H4 (cell line): ENCODE results near the gene SYNPO2. TPM values are rescaled to one million over a fixed set of nuclear protein-coding genes. Genes with fewer than 3 reads are reported as not detected.
"Not testable (repeated sequence)": the region's sequence is repeated elsewhere in the genome, so short reads cannot be mapped to it uniquely, and the experiment has no call there.

Source experiments
- DNase-seq: peaks from one replicate; pipeline ENCODE4 v3.0.0-alpha.2; 2015; ENCODE audit warnings: low spot score
- total RNA-seq: library from RNA; depleted of rRNA; stranded (reverse); fragments of >200 nt; shearing (Covaris generic); gene quantifications from 2 replicates; pipeline ENCODE4 v1.2.3, GENCODE V29; 2014

The SYNPO2 gene
- total RNA-seq, 1 experiment from 2014 or later, result 0.95 TPM

GRCh38 chr4:118997601-118998000 is 108.9 kb downstream of the SYNPO2 start:
- no peak for DNase-seq

GRCh38 chr4:118999919-119000318 is 111.3 kb downstream of the SYNPO2 start:
- no peak for DNase-seq

- no peak for DNase-seq
Observed at GRCh38 chr4:119000400-119000799, 111.7 kb downstream of the SYNPO2 start.

GRCh38 chr4:119002476-119002875 is 113.8 kb downstream of the SYNPO2 start:
- DNase-seq, result no peak

- DNase-seq, result not testable (repeated sequence)
Observed at GRCh38 chr4:119003001-119003400, 114.3 kb downstream of the SYNPO2 start.

- no peak for DNase-seq
Observed at GRCh38 chr4:119005928-119006460, 117.3 kb downstream of the SYNPO2 start.

GRCh38 chr4:119008761-119009160 is 120.1 kb downstream of the SYNPO2 start:
- DNase-seq, result no peak

GRCh38 chr4:119010221-119010620 is 121.6 kb downstream of the SYNPO2 start:
- not testable (repeated sequence) for DNase-seq

GRCh38 chr4:119010909-119011606 is 122.4 kb downstream of the SYNPO2 start:
- no peak for DNase-seq

- DNase-seq, result no peak
Observed at GRCh38 chr4:119011607-119011988, 122.9 kb downstream of the SYNPO2 start.

GRCh38 chr4:119014658-119015057 is 126.0 kb downstream of the SYNPO2 start:
- DNase-seq, result no peak

GRCh38 chr4:119016636-119017035 is 128.0 kb downstream of the SYNPO2 start:
- no peak for DNase-seq

GRCh38 chr4:119017636-119018035 is 129.0 kb downstream of the SYNPO2 start:
- DNase-seq, result no peak

- DNase-seq, result no peak
Observed at GRCh38 chr4:119020158-119020557, 131.5 kb downstream of the SYNPO2 start.

GRCh38 chr4:119022520-119022919 is 133.9 kb downstream of the SYNPO2 start:
- DNase-seq, result not testable (repeated sequence)

GRCh38 chr4:119024102-119024501 is 135.4 kb downstream of the SYNPO2 start:
- no peak for DNase-seq

GRCh38 chr4:119025420-119025819 is 136.8 kb downstream of the SYNPO2 start:
- peak; percentile 14 for DNase-seq

- peak; percentile 22 for DNase-seq
Observed at GRCh38 chr4:119025916-119026661, 137.4 kb downstream of the SYNPO2 start.

GRCh38 chr4:119026662-119027444 is 138.2 kb downstream of the SYNPO2 start:
- DNase-seq, result no peak

- DNase-seq, result no peak
Observed at GRCh38 chr4:119027811-119028210, 139.2 kb downstream of the SYNPO2 start.

- no peak for DNase-seq
Observed at GRCh38 chr4:119028296-119028695, 139.6 kb downstream of the SYNPO2 start.

GRCh38 chr4:119029847-119030535 is 141.3 kb downstream of the SYNPO2 start:
- DNase-seq, result no peak
